HG03457 (cell line): ENCODE results near the gene GGCX.
"Not testable (repeated sequence)": the region's sequence is repeated elsewhere in the genome, so short reads cannot be mapped to it uniquely, and the experiment has no call there.

ENCODE experiments used
- ATAC-seq: cut with Tn5 transposase; IDR thresholded peaks from one replicate; pipeline ENCODE4 v1.9.1; 2021; ENCODE audit warnings: moderate number of reproducible peaks; ENCODE audit not compliant: unreplicated experiment

The GGCX gene

GRCh38 chr2:85577063-85577385 lies 15.7 kb upstream of the GGCX start:
- ATAC-seq = no peak

GRCh38 chr2:85575739-85576138 lies 14.4 kb upstream of the GGCX start:
- no peak for ATAC-seq

- no peak for ATAC-seq
These were observed 5.0 kb upstream of the GGCX start for GRCh38 chr2:85566265-85566664.

GRCh38 chr2:85564144-85564563 lies 2.9 kb upstream of the GGCX start:
- ATAC-seq = no peak

DNA sequence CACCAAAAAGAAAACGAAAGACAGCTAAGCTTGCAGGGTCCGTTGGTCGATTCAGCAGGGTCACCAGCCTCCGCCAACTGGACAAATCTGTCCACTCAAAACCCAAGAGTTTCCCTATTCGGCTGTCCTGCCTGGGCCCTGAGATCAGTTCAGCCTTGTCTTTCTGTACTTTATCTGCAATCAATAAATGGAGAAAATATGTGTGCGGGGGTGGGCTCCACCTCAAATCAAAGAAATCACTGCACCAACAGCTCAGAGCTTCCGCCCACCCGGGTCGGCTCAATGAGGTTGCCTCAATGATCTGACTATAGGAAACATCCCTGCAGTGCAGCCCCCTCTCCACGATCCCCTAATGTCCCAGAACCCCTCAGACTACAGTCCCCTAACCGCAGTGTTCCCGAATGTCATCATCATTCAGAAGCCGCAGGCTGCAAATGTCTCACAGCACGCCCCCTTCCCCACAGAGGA lies 447 bp downstream of the GGCX start:
- no peak for ATAC-seq

DNA sequence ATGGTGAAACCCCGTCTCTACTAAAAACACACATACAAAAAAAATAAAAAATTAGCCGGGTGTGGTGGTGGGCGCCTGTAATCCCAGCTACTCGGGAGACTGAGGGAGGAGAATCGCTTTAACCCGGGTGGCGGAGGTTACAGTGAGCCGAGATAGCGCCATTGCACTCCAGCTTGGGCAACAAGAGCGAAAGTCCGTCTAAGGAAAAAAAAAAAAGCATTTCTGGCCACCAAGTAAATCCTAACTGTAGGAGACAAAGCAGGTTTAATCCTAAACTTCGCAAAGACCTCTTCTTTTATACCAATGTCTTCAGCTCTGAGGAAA lies 928 bp downstream of the GGCX start:
- ATAC-seq = not testable (repeated sequence)

- no peak for ATAC-seq
These were observed 3.1 kb downstream of the GGCX start for GRCh38 chr2:85558160-85558559.

GRCh38 chr2:85557130-85557529 lies 4.2 kb downstream of the GGCX start:
- no peak for ATAC-seq

- ATAC-seq = no peak
These were observed 6.2 kb downstream of the GGCX start for GRCh38 chr2:85554980-85555612.

DNA sequence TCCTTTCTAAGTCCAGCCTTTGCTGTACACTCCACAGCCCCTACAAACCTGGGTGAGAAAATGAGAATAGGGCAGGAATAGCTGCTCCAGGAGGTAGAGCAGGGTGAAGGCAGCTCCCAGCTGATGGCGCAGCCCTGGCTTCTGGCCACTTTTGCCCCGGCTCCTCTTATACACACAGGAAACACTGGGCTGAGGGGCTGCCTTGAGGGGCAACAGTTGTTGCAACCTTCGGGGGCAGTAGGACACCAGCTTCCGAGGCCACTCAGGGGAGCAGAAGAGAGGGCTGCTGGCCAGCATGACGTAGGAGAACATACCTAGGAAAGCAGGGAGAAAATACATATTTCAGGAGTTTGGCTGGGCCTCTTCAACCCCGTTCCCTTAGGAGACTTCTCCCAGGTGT lies 8.1 kb downstream of the GGCX start:
- no peak for ATAC-seq

GRCh38 chr2:85551698-85552678 lies 9.3 kb downstream of the GGCX start:
- ATAC-seq = peak; percentile 53

DNA sequence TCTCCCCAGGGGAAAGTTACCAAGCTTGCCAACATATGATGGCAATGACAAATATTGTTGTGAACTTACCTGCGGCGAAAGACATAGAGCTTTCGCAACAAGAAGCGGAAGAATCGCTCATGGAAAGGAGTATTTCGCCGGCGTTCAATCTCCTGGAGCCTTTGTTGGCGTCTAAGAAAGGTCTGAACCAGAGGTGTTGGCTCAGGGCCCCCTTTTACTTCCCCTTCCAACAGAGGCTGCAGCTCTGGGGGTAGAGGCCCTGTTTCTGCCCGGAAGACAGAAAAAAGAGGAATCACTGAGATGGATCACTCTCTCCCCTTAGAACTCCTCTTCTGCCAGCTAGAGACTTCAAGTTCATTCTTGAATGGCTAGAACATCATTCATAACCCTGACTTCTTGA lies 10.8 kb downstream of the GGCX start:
- ATAC-seq = no peak

DNA sequence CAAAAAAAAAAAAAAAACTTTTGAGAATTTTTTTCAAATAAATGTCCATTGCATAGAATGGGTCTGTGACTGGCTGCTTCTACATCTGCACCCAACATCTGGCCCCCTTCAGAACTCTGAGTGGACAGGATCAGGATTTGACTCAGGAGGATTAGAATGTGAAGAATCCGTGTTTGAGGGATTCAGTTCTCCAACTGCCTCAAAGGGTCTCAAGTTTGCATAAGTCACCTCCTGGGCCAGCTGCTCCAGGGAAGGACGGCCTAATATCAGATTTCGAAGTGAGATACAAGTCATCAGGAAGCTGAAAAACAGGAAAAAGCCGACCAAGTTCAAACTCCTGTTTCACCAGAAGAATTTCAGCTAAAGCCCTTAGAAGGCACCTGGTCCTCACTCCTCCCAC lies 11.5 kb downstream of the GGCX start:
- ATAC-seq = no peak

- ATAC-seq = no peak
These were observed 12.2 kb downstream of the GGCX start for GRCh38 chr2:85549095-85549494.

- ATAC-seq = no peak
These were observed 12.7 kb downstream of the GGCX start for GRCh38 chr2:85548608-85548900.

DNA sequence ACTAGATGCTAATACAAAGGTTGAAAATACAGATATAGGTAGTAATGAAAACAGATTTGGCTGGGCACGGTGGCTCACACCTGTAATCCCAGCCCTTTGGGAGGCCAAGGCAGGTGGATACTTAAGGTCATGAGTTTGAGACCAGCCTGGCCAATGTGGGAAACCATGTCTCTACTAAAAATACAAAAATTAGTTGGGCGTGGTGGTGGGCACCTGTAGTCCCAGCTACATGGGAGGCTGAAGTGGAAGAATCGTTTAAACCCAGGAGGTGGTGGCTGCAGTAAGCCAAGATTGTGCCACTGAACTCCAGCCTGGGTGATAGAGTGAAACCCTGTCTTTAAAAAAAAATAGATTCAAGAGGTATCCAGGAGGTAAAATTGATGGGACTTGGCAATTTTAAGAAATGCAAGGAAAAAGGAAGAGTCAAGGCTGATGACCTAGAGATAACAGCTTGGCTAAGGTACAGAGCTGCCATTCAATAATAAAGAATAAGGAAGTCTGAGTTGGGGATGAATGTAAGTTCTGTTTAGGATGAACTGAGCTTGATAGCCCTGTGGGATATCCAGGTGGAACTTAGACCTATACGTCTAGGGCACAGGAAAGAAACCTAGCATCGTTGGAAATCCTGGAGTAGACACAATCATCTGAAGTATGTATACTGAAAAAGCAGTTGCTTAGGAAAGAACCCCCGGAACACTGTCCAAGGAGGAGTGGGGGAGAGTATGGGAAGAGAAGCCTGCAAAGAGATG lies 13.3 kb downstream of the GGCX start:
- ATAC-seq = no peak

DNA sequence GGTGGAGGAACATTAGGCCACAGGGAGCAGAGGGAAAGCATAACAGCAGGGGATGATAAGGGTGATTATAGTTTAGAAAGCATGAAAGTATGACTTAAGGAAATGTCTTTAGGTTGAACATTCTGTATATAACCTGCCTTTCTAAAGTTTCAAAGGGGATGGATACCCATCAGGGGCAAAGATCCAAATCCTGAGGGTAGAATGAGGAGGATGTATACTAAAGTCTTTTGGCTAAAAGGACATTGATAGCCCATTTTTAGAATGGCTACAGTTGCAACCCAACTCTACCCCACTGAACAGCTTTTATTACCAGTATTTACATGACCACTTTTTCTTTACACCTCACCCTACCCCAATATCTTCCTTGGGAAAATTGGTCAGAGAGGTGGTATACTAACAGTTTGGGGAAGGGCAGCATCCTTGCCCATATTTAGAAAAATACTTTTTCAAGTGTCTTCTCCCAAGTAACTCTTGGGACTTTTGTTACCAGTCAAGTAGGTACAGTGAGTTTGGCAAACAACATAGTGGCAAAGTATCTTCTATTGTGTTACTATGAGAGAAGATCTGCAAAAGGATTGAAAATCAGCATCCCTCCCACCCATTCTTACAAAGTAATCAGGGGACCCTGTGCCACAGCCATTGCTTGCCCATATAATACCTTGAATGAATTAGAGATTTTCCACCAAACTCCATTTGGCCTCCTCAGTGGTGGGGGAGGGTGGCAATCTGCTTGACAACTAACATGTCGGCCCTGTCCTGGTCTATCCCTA lies 14.0 kb downstream of the GGCX start:
- ATAC-seq = no peak

DNA sequence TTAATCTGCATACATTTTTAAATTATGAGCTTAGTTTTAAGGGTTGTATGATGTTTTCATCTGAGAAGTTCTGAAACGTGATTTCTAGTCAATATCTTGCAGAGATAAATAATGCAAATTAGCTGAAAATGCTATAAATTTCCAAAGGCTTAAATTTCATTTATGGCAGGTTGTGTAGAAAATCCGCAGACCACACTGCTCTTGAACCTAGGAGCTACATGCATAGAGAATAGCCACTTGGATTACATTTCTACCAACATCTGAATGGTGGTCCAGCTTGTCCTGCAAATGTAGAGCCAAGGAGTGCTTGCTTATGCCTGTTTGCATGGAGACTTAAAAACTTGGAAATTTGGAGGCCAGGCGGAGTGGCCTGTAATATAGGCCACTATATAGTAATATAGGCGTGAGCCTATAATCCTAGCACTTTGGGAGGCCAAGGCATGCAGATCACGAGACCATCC lies 15.5 kb downstream of the GGCX start:
- no peak for ATAC-seq

- ATAC-seq = not testable (repeated sequence)
These were observed 16.1 kb downstream of the GGCX start for GRCh38 chr2:85544915-85545779.

- ATAC-seq = not testable (repeated sequence)
These were observed 17.0 kb downstream of the GGCX start for GRCh38 chr2:85544254-85544691.
